ENCODE data around the gene ANKS1B. TPM values are rescaled to one million over a fixed set of nuclear protein-coding genes. Genes with fewer than 3 reads are reported as not detected.

The ANKS1B gene
- polyA plus RNA-seq, 3 donors: not detected

DNA sequence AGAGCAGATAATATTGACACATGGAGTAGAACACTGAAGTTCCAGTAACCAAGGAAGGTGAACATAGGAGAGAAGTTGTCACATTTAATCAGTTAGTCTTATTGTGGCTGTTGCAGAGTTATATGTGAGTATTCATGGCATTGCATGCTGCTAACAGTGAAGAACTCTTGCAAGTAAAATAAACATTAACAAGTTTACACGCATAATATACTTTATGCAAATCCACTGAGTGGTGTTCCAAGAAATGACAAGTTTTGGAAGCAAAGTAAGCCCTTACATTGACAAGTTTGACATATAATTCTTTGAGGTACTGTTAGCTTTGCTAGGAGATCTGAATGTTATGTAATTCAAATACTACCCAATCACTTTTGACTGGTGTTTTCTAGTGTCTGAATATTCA, 125.6 kb downstream of the ANKS1B start:
- Mint-ChIP-seq H3K27me3 (ENCODE audit: low read depth in 3 of 3) (no peaks in the 10 kb centered on the region), H3K9me3 (peaks cover 0 to 4% (median 1%) of the 10 kb centered on the region in 7 donors), H3K27ac (no peak overlapping the region), H3K4me3 (no peak overlapping the region), H3K36me3 (no peaks in the 10 kb centered on the region), H3K4me1 (no peaks in the 10 kb centered on the region)
- Histone ChIP-seq H3K27ac (ENCODE audit: low read depth in 1 of 2, low read length in 2 of 2) (no peak overlapping the region), H2AFZ (ENCODE audit: insufficient read depth, low read depth, low read length, poor library complexity, severe bottlenecking) (no peak overlapping the region), H3K27me3 (ENCODE audit: control insufficient read depth in 2 of 2, insufficient read depth in 2 of 2, low read length in 2 of 2) (no peaks in the 10 kb centered on the region), H3K9ac (ENCODE audit: insufficient read depth, low read length, poor library complexity, severe bottlenecking) (no peak overlapping the region), H3K9me3 (replicated peaks in 1 of 2; ENCODE audit: control insufficient read depth in 1 of 2, insufficient read depth in 1 of 2, low read length in 2 of 2) (no peaks in the 10 kb centered on the region), H4K20me1 (ENCODE audit: insufficient read depth, low read length) (no peaks in the 10 kb centered on the region), H3K4me2 (replicated peaks; ENCODE audit: extremely low read depth, low read length, poor library complexity, severe bottlenecking) (no peak overlapping the region), H3K36me3 (replicated peaks in 1 of 2; ENCODE audit: control insufficient read depth in 1 of 2, insufficient read depth in 2 of 2, low read length in 2 of 2) (no peaks in the 10 kb centered on the region), H3K79me2 (ENCODE audit: insufficient read depth, low read length) (no peaks in the 10 kb centered on the region), H3K4me3 (replicated peaks in 1 of 3; ENCODE audit: low read depth in 2 of 3, low read length in 3 of 3) (no peak overlapping the region), H3K4me1 (ENCODE audit: control insufficient read depth in 1 of 2, insufficient read depth in 2 of 2, low read length in 2 of 2) (no peaks in the 10 kb centered on the region)
- TF ChIP-seq, protein P1, sequence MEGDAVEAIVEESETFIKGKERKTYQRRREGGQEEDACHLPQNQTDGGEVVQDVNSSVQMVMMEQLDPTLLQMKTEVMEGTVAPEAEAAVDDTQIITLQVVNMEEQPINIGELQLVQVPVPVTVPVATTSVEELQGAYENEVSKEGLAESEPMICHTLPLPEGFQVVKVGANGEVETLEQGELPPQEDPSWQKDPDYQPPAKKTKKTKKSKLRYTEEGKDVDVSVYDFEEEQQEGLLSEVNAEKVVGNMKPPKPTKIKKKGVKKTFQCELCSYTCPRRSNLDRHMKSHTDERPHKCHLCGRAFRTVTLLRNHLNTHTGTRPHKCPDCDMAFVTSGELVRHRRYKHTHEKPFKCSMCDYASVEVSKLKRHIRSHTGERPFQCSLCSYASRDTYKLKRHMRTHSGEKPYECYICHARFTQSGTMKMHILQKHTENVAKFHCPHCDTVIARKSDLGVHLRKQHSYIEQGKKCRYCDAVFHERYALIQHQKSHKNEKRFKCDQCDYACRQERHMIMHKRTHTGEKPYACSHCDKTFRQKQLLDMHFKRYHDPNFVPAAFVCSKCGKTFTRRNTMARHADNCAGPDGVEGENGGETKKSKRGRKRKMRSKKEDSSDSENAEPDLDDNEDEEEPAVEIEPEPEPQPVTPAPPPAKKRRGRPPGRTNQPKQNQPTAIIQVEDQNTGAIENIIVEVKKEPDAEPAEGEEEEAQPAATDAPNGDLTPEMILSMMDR (IDR thresholded peaks at IDR 0.05): no peak
- no peak for DNase-seq
- no CpG with 5 or more reads among the region's 1 CpG for WGBS (ENCODE audit: insufficient coverage)
- intact Hi-C loops (cut with micrococcal nuclease): no loop called here

DNA sequence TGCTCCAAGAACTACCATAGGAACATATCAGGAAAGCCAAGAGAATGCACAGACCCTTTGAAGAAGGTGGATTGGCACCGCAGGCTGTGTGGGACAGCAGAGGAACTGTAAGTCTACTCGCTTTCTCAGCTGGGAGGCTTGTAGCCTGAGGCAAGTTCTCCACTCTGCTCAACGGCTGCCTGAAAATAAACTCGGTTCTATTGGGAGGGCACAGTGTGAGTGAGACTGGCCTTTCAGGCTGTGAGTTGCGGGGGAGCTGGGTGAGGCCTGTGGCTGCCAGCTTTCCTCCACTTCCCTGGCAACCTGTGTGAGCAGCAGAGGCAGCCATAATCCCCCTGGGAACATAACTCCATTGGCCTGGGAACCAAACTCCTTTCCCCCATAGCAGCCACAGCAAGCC, 132.1 kb downstream of the ANKS1B start:
- Histone ChIP-seq H3K36me3 (replicated peaks in 1 of 2; ENCODE audit: control insufficient read depth in 1 of 2, insufficient read depth in 2 of 2, low read length in 2 of 2) (no peaks in the 10 kb centered on the region), H3K27me3 (ENCODE audit: control insufficient read depth in 2 of 2, insufficient read depth in 2 of 2, low read length in 2 of 2) (no peaks in the 10 kb centered on the region), H2AFZ (ENCODE audit: insufficient read depth, low read depth, low read length, poor library complexity, severe bottlenecking) (no peak overlapping the region), H3K4me1 (ENCODE audit: control insufficient read depth in 1 of 2, insufficient read depth in 2 of 2, low read length in 2 of 2) (no peaks in the 10 kb centered on the region), H3K4me2 (replicated peaks; ENCODE audit: extremely low read depth, low read length, poor library complexity, severe bottlenecking) (no peak overlapping the region), H3K4me3 (replicated peaks in 1 of 3; ENCODE audit: low read depth in 2 of 3, low read length in 3 of 3) (no peak overlapping the region), H3K27ac (ENCODE audit: low read depth in 1 of 2, low read length in 2 of 2) (no peak overlapping the region), H4K20me1 (ENCODE audit: insufficient read depth, low read length) (no peaks in the 10 kb centered on the region), H3K9ac (ENCODE audit: insufficient read depth, low read length, poor library complexity, severe bottlenecking) (no peak overlapping the region), H3K9me3 (replicated peaks in 1 of 2; ENCODE audit: control insufficient read depth in 1 of 2, insufficient read depth in 1 of 2, low read length in 2 of 2) (peaks cover 0 to 9% of the 10 kb centered on the region in 2 donors), H3K79me2 (ENCODE audit: insufficient read depth, low read length) (no peaks in the 10 kb centered on the region)
- Mint-ChIP-seq H3K9me3 (peaks cover 2 to 13% (median 3%) of the 10 kb centered on the region in 7 donors), H3K4me1 (no peaks in the 10 kb centered on the region), H3K36me3 (no peaks in the 10 kb centered on the region), H3K27me3 (ENCODE audit: low read depth in 3 of 3) (peaks cover 0 to 2% (median 0%) of the 10 kb centered on the region in 3 donors), H3K4me3 (no peak overlapping the region), H3K27ac (no peak overlapping the region)
- TF ChIP-seq, protein P1 (IDR thresholded peaks at IDR 0.05): no peak
- no peak for DNase-seq
- WGBS (ENCODE audit: insufficient coverage): 100% methylated on average over 3 of the region's 5 CpGs
- intact Hi-C loops (cut with micrococcal nuclease): no loop called here

All from CD14-positive monocyte (primary cell).